Trophoblast cell (in vitro differentiated cells and primary cell): ENCODE data around the gene NLRP3. TPM values are rescaled to one million over a fixed set of nuclear protein-coding genes. Genes with fewer than 3 reads are reported as not detected.
"Not testable (repeated sequence)": the region's sequence is repeated elsewhere in the genome, so short reads cannot be mapped to it uniquely, and the experiment has no call there.

Experiments used
- DNase-seq, 2 donors: peaks; one replicate each; pipeline ENCODE4 v3.0.0-alpha.2; 2016
- H2AFZ ChIP-seq: 2 replicates; pipeline ENCODE4 v1.6.1; 2013; ENCODE audit warnings: low read length, moderate library complexity, mild to moderate bottlenecking; ENCODE audit not compliant: insufficient read depth, poor library complexity
- H2AK5ac ChIP-seq: 2 replicates; pipeline ENCODE4 v1.6.1; 2013; ENCODE audit warnings: mild to moderate bottlenecking, low read length
- H2BK120ac ChIP-seq: 2 replicates; pipeline ENCODE4 v1.6.1; 2013; ENCODE audit warnings: low read length, mild to moderate bottlenecking, moderate library complexity; ENCODE audit not compliant: insufficient read depth, poor library complexity
- H2BK12ac ChIP-seq: 2 replicates; pipeline ENCODE4 v1.6.1; 2013; ENCODE audit warnings: mild to moderate bottlenecking, low read length, moderate library complexity
- H2BK5ac ChIP-seq: 2 replicates; pipeline ENCODE4 v1.6.1; 2013; ENCODE audit warnings: low read length, low read depth, moderate library complexity, mild to moderate bottlenecking; ENCODE audit not compliant: poor library complexity
- H3K14ac ChIP-seq: 2 replicates; pipeline ENCODE4 v1.6.1; 2013; ENCODE audit warnings: mild to moderate bottlenecking, low read length
- H3K18ac ChIP-seq: 2 replicates; pipeline ENCODE4 v1.6.1; 2013; ENCODE audit warnings: mild to moderate bottlenecking, low read length
- H3K23ac ChIP-seq: 2 replicates; pipeline ENCODE4 v1.6.1; 2013; ENCODE audit warnings: low read length
- H3K27ac ChIP-seq: 2 replicates; pipeline ENCODE4 v1.5.1; 2013; ENCODE audit warnings: low read depth, mild to moderate bottlenecking, inconsistent platforms, low read length, moderate library complexity
- H3K27me3 ChIP-seq: 2 replicates; pipeline ENCODE4 v1.6.1; 2013; ENCODE audit warnings: inconsistent platforms, mild to moderate bottlenecking, low read length, moderate library complexity; ENCODE audit not compliant: insufficient read depth
- H3K36me3 ChIP-seq, 2 experiments: 1 replicate in 1 of 2; 2 replicates in 1 of 2; pipeline ENCODE4 v1.6.1; 2013; ENCODE audit warnings: low read length in 2 of 2, mild to moderate bottlenecking in 2 of 2, moderate library complexity in 1 of 2; ENCODE audit not compliant: insufficient read depth in 2 of 2, control insufficient read depth in 1 of 2
- H3K4ac ChIP-seq: 2 replicates; pipeline ENCODE4 v1.6.1; 2013; ENCODE audit warnings: low read depth, mild to moderate bottlenecking, low read length, moderate library complexity
- H3K4me1 ChIP-seq, 2 experiments: 1 replicate in 1 of 2; 2 replicates in 1 of 2; pipeline ENCODE4 v1.6.1; 2013; ENCODE audit warnings: low read length in 2 of 2, mild to moderate bottlenecking in 2 of 2, moderate library complexity in 1 of 2; ENCODE audit not compliant: insufficient read depth in 2 of 2, control insufficient read depth in 1 of 2
- H3K4me2 ChIP-seq: 2 replicates; pipeline ENCODE4 v1.6.1; 2013; ENCODE audit warnings: inconsistent platforms, mild to moderate bottlenecking, low read length, moderate library complexity
- H3K4me3 ChIP-seq: 2 replicates; pipeline ENCODE4 v1.5.1; 2013; ENCODE audit warnings: mild to moderate bottlenecking, low read depth, low read length, inconsistent platforms
- H3K79me1 ChIP-seq: one replicate; pipeline ENCODE4 v1.6.1; 2013; ENCODE audit warnings: low read length
- H3K79me2 ChIP-seq: 2 replicates; pipeline ENCODE4 v1.6.1; 2013; ENCODE audit warnings: low read length, mild to moderate bottlenecking; ENCODE audit not compliant: control insufficient read depth, insufficient read depth, poor library complexity
- H3K9ac ChIP-seq: 2 replicates; pipeline ENCODE4 v1.6.1; 2013; ENCODE audit warnings: mild to moderate bottlenecking, low read length
- H3K9me3 ChIP-seq: 2 replicates; pipeline ENCODE4 v1.6.1; 2013; ENCODE audit warnings: low read depth, mild to moderate bottlenecking, control low read depth, inconsistent platforms, low read length; ENCODE audit not compliant: insufficient read depth
- H4K12ac ChIP-seq: 2 replicates; pipeline ENCODE4 v1.6.1; 2013; ENCODE audit warnings: low read depth, mild to moderate bottlenecking, low read length, moderate library complexity
- H4K8ac ChIP-seq: 2 replicates; pipeline ENCODE4 v1.6.1; 2013; ENCODE audit warnings: low read depth, mild to moderate bottlenecking, low read length, moderate library complexity
- H4K91ac ChIP-seq: one replicate; pipeline ENCODE4 v1.6.1; 2013; ENCODE audit warnings: low read depth, mild to moderate bottlenecking, low read length, moderate library complexity
- WGBS: extraction: QIAGEN DNeasy Blood & Tissue Kit; methylation state at CpG from one replicate; pipeline ENCODE4 v1.1.7; 2013; ENCODE audit warnings: missing lambda C conversion rate; ENCODE audit not compliant: insufficient read length, insufficient coverage; ENCODE audit errors: extremely low coverage; 5-methylcytosine and 5-hydroxymethylcytosine counted together
- polyA plus RNA-seq: library from polyadenylated mRNA; stranded (reverse); fragments of 200-250 nt; gene quantifications from 2 replicates; pipeline ENCODE4 v1.2.3, GENCODE V29; 2013

NLRP3 gene
- 0.59 and 1.2 TPM in 2 replicates for polyA plus RNA-seq

- no peaks in the 10 kb centered on the region for H3K9me3 ChIP-seq
- H2BK12ac ChIP-seq, result peak within 1 kb of the TSS; percentile 59
- H3K36me3 ChIP-seq, result no peaks in the 10 kb centered on the region
- H3K4ac ChIP-seq, result peak within 1 kb of the TSS; percentile 19
- peak within 1 kb of the TSS; percentile 67 for H4K91ac ChIP-seq
- H3K4me2 ChIP-seq, result peak within 1 kb of the TSS; percentile 32
- peak within 1 kb of the TSS; percentile 29 for H3K18ac ChIP-seq
- H3K27ac ChIP-seq, result peak within 1 kb of the TSS; percentile 77
- no peaks in the 10 kb centered on the region for H3K79me2 ChIP-seq
- H4K8ac ChIP-seq, result peak within 1 kb of the TSS; percentile 33
- H3K79me1 ChIP-seq, result peaks cover 16% of the 10 kb centered on the region
- peak; percentile 89 to 96 for DNase-seq
- H3K23ac ChIP-seq, result no peak within 1 kb of the TSS
- H2BK120ac ChIP-seq, result peak within 1 kb of the TSS; percentile 76
- no peak within 1 kb of the TSS for H4K12ac ChIP-seq
- peaks cover 16 to 18% of the 10 kb centered on the region in 2 experiments for H3K4me1 ChIP-seq
- H3K9ac ChIP-seq, result no peak within 1 kb of the TSS
- no peak within 1 kb of the TSS for H3K4me3 ChIP-seq
- peak within 1 kb of the TSS; percentile 63 for H2AK5ac ChIP-seq
- H3K14ac ChIP-seq, result peak within 1 kb of the TSS; percentile 53
- no peaks in the 10 kb centered on the region for H3K27me3 ChIP-seq
- H2BK5ac ChIP-seq, result peak within 1 kb of the TSS; percentile 52
- WGBS, result no CpG with 5 or more reads among the region's 19 CpGs
- H2AFZ ChIP-seq, result no peak within 1 kb of the TSS
Measured at GRCh38 chr1:247415423-247416361, at the start of gene NLRP3. TSS of gene NLRP3 (plus strand) at chr1:247416173. CDS start at chr1:247418801, 2,628 bp downstream.

- H2AFZ ChIP-seq, H3K9ac ChIP-seq, H3K4ac ChIP-seq, H3K4me1 ChIP-seq, H2AK5ac ChIP-seq, H4K91ac ChIP-seq, H2BK5ac ChIP-seq, H3K27ac ChIP-seq, H3K14ac ChIP-seq, H3K18ac ChIP-seq, H3K9me3 ChIP-seq, H2BK120ac ChIP-seq, H3K4me2 ChIP-seq, H4K8ac ChIP-seq, H3K36me3 ChIP-seq, H3K79me2 ChIP-seq, H3K23ac ChIP-seq, DNase-seq, H3K4me3 ChIP-seq, H3K27me3 ChIP-seq, H4K12ac ChIP-seq, H2BK12ac ChIP-seq: not testable (repeated sequence)
- peaks cover 12% of the 10 kb centered on the region for H3K79me1 ChIP-seq
- no CpG with 5 or more reads among the region's 1 CpG for WGBS
Measured at GRCh38 chr1:247366345-247366744, 49.6 kb upstream of the NLRP3 start.

GRCh38 chr1:247366926-247367645 is 48.9 kb upstream of the NLRP3 start:
- Histone ChIP-seq H3K4ac (no peak overlapping the region), H3K9ac (no peak overlapping the region), H3K4me3 (no peak overlapping the region), H3K79me2 (no peaks in the 10 kb centered on the region), H3K18ac (no peak overlapping the region), H3K23ac (no peak overlapping the region), H3K9me3 (peaks cover 4% of the 10 kb centered on the region), H2BK5ac (no peak overlapping the region), H2BK12ac (peak overlapping the region; percentile 48), H2BK120ac (no peak overlapping the region), H3K27me3 (no peaks in the 10 kb centered on the region), H3K4me1 (peaks cover 5 to 10% of the 10 kb centered on the region in 2 experiments), H3K4me2 (no peak overlapping the region), H3K79me1 (peaks cover 17% of the 10 kb centered on the region), H3K36me3 (no peaks in the 10 kb centered on the region), H2AK5ac (no peak overlapping the region), H3K14ac (no peak overlapping the region), H4K12ac (no peak overlapping the region), H4K91ac (no peak overlapping the region), H2AFZ (no peak overlapping the region), H4K8ac (no peak overlapping the region), H3K27ac (no peak overlapping the region)
- no CpG with 5 or more reads among the region's 4 CpGs for WGBS
- no peak for DNase-seq

- H3K14ac ChIP-seq, result peak overlapping the region; percentile 61
- H2AK5ac ChIP-seq, result no peak overlapping the region
- H4K12ac ChIP-seq, result no peak overlapping the region
- no peaks in the 10 kb centered on the region for H3K27me3 ChIP-seq
- H3K79me2 ChIP-seq, result no peaks in the 10 kb centered on the region
- no peak overlapping the region for H3K23ac ChIP-seq
- H3K79me1 ChIP-seq, result peaks cover 23% of the 10 kb centered on the region
- H4K91ac ChIP-seq, result peak overlapping the region; percentile 43
- no peak overlapping the region for H3K4ac ChIP-seq
- no peak overlapping the region for H3K27ac ChIP-seq
- H3K18ac ChIP-seq, result no peak overlapping the region
- H3K4me3 ChIP-seq, result no peak overlapping the region
- peaks cover 5 to 12% of the 10 kb centered on the region in 2 experiments for H3K4me1 ChIP-seq
- no peak overlapping the region for H2BK120ac ChIP-seq
- peaks cover 4% of the 10 kb centered on the region for H3K9me3 ChIP-seq
- H3K36me3 ChIP-seq, result no peaks in the 10 kb centered on the region
- no peak for DNase-seq
- no peak overlapping the region for H2BK5ac ChIP-seq
- no CpG with 5 or more reads among the region's 6 CpGs for WGBS
- no peak overlapping the region for H3K9ac ChIP-seq
- peak overlapping the region; percentile 43 for H2BK12ac ChIP-seq
- H4K8ac ChIP-seq, result no peak overlapping the region
- H2AFZ ChIP-seq, result no peak overlapping the region
- no peak overlapping the region for H3K4me2 ChIP-seq
Measured at GRCh38 chr1:247367786-247368422, 48.1 kb upstream of the NLRP3 start.
